Spleen (tissue), 7 donors: ENCODE results near the gene INHBE.

ENCODE experiments used
- POLR2A ChIP-seq, 3 donors: fragments of 450-650 bp; IDR thresholded peaks; one replicate each; pipeline ENCODE4 v1.5.1; 2017; ENCODE audit warnings: antibody characterized with exemption in 3 of 3, mild to moderate bottlenecking in 1 of 3
- TF ChIP-seq, protein P1 (sequence below), 11 experiments: fragments of 200-600 bp in 7 of 11; fragments of 450-650 bp in 4 of 11; sonication (generic) in 4 of 11; IDR thresholded peaks in 8 of 11; conservative IDR thresholded peaks in 3 of 11; 1 replicate in 7 of 11; 2 replicates in 4 of 11; pipeline versions ENCODE4 v1.4.0 to v1.8.0; 2016 to 2021; ENCODE audit warnings: antibody characterized with exemption in 11 of 11, inconsistent platforms in 4 of 11, mild to moderate bottlenecking in 1 of 11
- donor health status: DM: no; HTN: no; CAD: no; lungs with moderate emphysema.
- donor health status: DM: no; HTN: no; CAD: no.
- donor health status: DM: no; HTN: no; CAD: no.

DNA sequence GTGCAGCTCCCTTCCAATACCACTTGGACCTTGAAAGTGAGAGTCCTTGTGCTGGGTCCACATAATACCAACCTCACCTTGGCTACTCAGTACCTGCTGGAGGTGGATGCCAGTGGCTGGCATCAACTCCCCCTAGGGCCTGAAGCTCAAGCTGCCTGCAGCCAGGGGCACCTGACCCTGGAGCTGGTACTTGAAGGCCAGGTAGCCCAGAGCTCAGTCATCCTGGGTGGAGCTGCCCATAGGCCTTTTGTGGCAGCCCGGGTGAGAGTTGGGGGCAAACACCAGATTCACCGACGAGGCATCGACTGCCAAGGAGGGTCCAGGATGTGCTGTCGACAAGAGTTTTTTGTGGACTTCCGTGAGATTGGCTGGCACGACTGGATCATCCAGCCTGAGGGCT, 5.7 kb upstream of the INHBE start:
- TF ChIP-seq, protein P1, sequence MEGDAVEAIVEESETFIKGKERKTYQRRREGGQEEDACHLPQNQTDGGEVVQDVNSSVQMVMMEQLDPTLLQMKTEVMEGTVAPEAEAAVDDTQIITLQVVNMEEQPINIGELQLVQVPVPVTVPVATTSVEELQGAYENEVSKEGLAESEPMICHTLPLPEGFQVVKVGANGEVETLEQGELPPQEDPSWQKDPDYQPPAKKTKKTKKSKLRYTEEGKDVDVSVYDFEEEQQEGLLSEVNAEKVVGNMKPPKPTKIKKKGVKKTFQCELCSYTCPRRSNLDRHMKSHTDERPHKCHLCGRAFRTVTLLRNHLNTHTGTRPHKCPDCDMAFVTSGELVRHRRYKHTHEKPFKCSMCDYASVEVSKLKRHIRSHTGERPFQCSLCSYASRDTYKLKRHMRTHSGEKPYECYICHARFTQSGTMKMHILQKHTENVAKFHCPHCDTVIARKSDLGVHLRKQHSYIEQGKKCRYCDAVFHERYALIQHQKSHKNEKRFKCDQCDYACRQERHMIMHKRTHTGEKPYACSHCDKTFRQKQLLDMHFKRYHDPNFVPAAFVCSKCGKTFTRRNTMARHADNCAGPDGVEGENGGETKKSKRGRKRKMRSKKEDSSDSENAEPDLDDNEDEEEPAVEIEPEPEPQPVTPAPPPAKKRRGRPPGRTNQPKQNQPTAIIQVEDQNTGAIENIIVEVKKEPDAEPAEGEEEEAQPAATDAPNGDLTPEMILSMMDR (IDR thresholded peaks at IDR 0.05 in 8 of 11, conservative IDR thresholded peaks at IDR 0.05 in 3 of 11), result no peak
- no peak for TF ChIP-seq POLR2A (IDR thresholded peaks at IDR 0.05)
